ENCODE measurements around the gene BRD7.

- TF ChIP-seq CTCF (IDR thresholded peaks at IDR 0.05; ENCODE audit: low read depth, low read length, missing input control) (no peak), FOXA1 (IDR thresholded peaks at IDR 0.05) (no peak), EGR1 (IDR thresholded peaks at IDR 0.05; ENCODE audit: low read depth in 2 of 2) (no peak), TAF1 (conservative IDR thresholded peaks at IDR 0.05) (no peak), ATF3 (IDR thresholded peaks at IDR 0.05) (no peak), RAD21 (IDR thresholded peaks at IDR 0.05) (no peak), JUND (IDR thresholded peaks at IDR 0.05) (no peak), YY1 (IDR thresholded peaks at IDR 0.05) (no peak)
Observed at GRCh38 chr16:50388496-50388895, 19.7 kb upstream of the BRD7 start.

All from liver (tissue), 3 donors.